IMR-90 (cell line): ENCODE measurements around the gene BGLAP.

Experiments used
- BHLHE40 ChIP-seq: fragments of 150-350 bp; IDR thresholded peaks from 2 replicates; pipeline ENCODE4 v1.6.1; 2016; ENCODE audit warnings: mild to moderate bottlenecking, low read depth, low read length
- CEBPB ChIP-seq: IDR thresholded peaks from 2 replicates; pipeline ENCODE4 v1.6.1; 2012; ENCODE audit warnings: low read depth, low read length, improper control_type of control experiment
- CHD1 ChIP-seq: IDR thresholded peaks from 2 replicates; pipeline ENCODE4 v1.6.1; 2012; ENCODE audit warnings: low read depth, low read length, improper control_type of control experiment
- CTCF ChIP-seq: conservative IDR thresholded peaks from 2 replicates; pipeline ENCODE4 v1.5.1; 2012; ENCODE audit warnings: mild to moderate bottlenecking, low read depth, low read length, improper control_type of control experiment
- FOS ChIP-seq: fragments of 150-350 bp; IDR thresholded peaks from 2 replicates; pipeline ENCODE4 v1.6.1; 2016; ENCODE audit warnings: low read depth, low read length
- MAFK ChIP-seq: IDR thresholded peaks from 2 replicates; pipeline ENCODE4 v1.6.1; 2012; ENCODE audit warnings: low read depth, low read length, improper control_type of control experiment
- MXI1 ChIP-seq: IDR thresholded peaks from 2 replicates; pipeline ENCODE4 v1.6.1; 2012; ENCODE audit warnings: low read depth, mild to moderate bottlenecking, low read length, moderate library complexity, borderline replicate concordance
- NFE2L2 ChIP-seq: fragments of 150-350 bp; IDR thresholded peaks from 2 replicates; pipeline ENCODE4 v1.6.1; 2016; ENCODE audit warnings: low read depth, mild to moderate bottlenecking, low read length
- POLR2A ChIP-seq: IDR thresholded peaks from 2 replicates; pipeline ENCODE4 v1.6.1; 2012; ENCODE audit warnings: mild to moderate bottlenecking, low read depth, low read length
- RAD21 ChIP-seq: IDR thresholded peaks from 2 replicates; pipeline ENCODE4 v1.6.1; 2012; ENCODE audit warnings: low read length, improper control_type of control experiment
- RCOR1 ChIP-seq: IDR thresholded peaks from 2 replicates; pipeline ENCODE4 v1.6.1; 2012; ENCODE audit warnings: mild to moderate bottlenecking, low read length, improper control_type of control experiment; ENCODE audit not compliant: insufficient replicate concordance
- RFX5 ChIP-seq: IDR thresholded peaks from 2 replicates; pipeline ENCODE4 v1.8.0; 2012; ENCODE audit warnings: low read depth, mild to moderate bottlenecking, low read length, moderate library complexity
- SMC3 ChIP-seq: fragments of 150-350 bp; IDR thresholded peaks from 2 replicates; pipeline ENCODE4 v1.6.1; 2016; ENCODE audit warnings: low read depth, mild to moderate bottlenecking, antibody characterized with exemption, low read length, moderate library complexity
- TF ChIP-seq, protein P1 (sequence below): fragments of 150-350 bp; IDR thresholded peaks from 2 replicates; pipeline ENCODE4 v1.6.1; 2017; ENCODE audit warnings: mild to moderate bottlenecking, antibody characterized with exemption, low read length, low read depth

DNA sequence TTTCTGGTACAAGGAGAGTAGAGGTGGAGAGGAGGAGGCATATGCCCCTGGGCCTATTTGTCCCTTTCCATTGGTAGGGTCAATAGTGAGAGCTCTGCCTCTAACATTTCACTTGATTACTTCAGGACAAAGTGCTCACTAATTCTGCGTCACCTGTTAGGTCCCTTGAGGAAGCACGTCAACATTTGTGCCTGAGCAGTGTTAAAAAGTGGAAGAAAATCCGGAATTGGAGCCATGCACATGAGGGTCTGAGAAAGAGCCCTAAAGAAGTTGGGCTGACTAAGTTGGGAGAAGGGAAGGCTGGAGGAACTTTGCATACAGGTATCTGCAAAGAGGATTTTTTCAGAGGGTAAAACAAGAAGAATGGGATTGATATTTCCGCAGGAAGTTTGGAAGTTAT lies 46.1 kb upstream of the BGLAP start:
- TF ChIP-seq MXI1 (no peak), CTCF (no peak), POLR2A (no peak), SMC3 (no peak), CHD1 (no peak), RAD21 (no peak), FOS (no peak), MAFK (no peak), RFX5 (no peak), CEBPB (no peak), BHLHE40 (no peak), RCOR1 (no peak), NFE2L2 (no peak)
- TF ChIP-seq, protein P1, sequence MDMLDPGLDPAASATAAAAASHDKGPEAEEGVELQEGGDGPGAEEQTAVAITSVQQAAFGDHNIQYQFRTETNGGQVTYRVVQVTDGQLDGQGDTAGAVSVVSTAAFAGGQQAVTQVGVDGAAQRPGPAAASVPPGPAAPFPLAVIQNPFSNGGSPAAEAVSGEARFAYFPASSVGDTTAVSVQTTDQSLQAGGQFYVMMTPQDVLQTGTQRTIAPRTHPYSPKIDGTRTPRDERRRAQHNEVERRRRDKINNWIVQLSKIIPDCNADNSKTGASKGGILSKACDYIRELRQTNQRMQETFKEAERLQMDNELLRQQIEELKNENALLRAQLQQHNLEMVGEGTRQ, result no peak
